ENCODE results near the gene ZSWIM9.

GRCh38 chr19:48196321-48196763 lies 25.9 kb downstream of the ZSWIM9 start:
- TF ChIP-seq CTCF (IDR thresholded peaks at IDR 0.05): no peak
- TF ChIP-seq POLR2A (IDR thresholded peaks at IDR 0.05): no peak

Measured in breast epithelium (tissue), 3 donors.